Left ventricle myocardium inferior (tissue), 1 donor: ENCODE measurements around the gene PTPRO. TPM values are rescaled to one million over a fixed set of nuclear protein-coding genes. Genes with fewer than 3 reads are reported as not detected.

ENCODE experiments used
- DNase-seq: peaks from one replicate; pipeline ENCODE4 v3.0.0-alpha.2; 2020
- H3K27ac ChIP-seq: fragments of 200-600 bp; replicated peaks from 2 replicates; pipeline ENCODE4 v1.8.0; 2021
- H3K27me3 ChIP-seq: fragments of 200-600 bp; 2 replicates; pipeline ENCODE4 v1.8.0; 2021; ENCODE audit warnings: low read depth
- H3K36me3 ChIP-seq: fragments of 200-600 bp; 2 replicates; pipeline ENCODE4 v1.8.0; 2021
- H3K4me1 ChIP-seq: fragments of 200-600 bp; 2 replicates; pipeline ENCODE4 v1.8.0; 2021
- H3K4me3 ChIP-seq: fragments of 200-600 bp; 2 replicates; pipeline ENCODE4 v1.8.0; 2021; ENCODE audit warnings: mild to moderate bottlenecking, moderate library complexity
- H3K9me3 ChIP-seq: fragments of 200-600 bp; replicated peaks from 2 replicates; pipeline ENCODE4 v1.8.0; 2021
- CTCF ChIP-seq: fragments of 200-600 bp; IDR thresholded peaks from 2 replicates; pipeline ENCODE4 v1.8.0; 2021; ENCODE audit warnings: antibody characterized with exemption, mild to moderate bottlenecking, borderline replicate concordance
- intact Hi-C: fragments of 100-400 bp; cut with micrococcal nuclease; formaldehyde crosslinking; loops from one replicate; pipeline ENCODE4 v1.11.0; 2022
- total RNA-seq: library from RNA; stranded (reverse); fragmentation: NEBNext Ultra II Directional; extraction: Animal tissue kit (Norgen Biotek cat#: 25700); gene quantifications from one replicate; pipeline ENCODE4 v1.2.1, GENCODE V29; 2021
- donor health status: DM: no; HTN: yes; CAD: no; lungs with severe emphysema.

Gene PTPRO
- total RNA-seq, 1 donor from 2014 or later = 0.82 TPM

- TF ChIP-seq CTCF = no peak
- H3K27ac ChIP-seq = no peak overlapping the region
Measured at GRCh38 chr12:15280930-15281329, 41.4 kb upstream of the PTPRO start.

GRCh38 chr12:15289192-15289591 lies 33.1 kb upstream of the PTPRO start:
- TF ChIP-seq CTCF = no peak
- intact Hi-C loops = no loop called here
- Histone ChIP-seq H3K4me1 (no peaks in the 10 kb centered on the region), H3K9me3 (no peaks in the 10 kb centered on the region), H3K27me3 (no peaks in the 10 kb centered on the region), H3K27ac (no peak overlapping the region), H3K36me3 (no peaks in the 10 kb centered on the region), H3K4me3 (no peak overlapping the region)
- DNase-seq = no peak

More at GRCh38 chr12:15280930-15281329, 41.4 kb upstream of the PTPRO start:
- H3K9me3 ChIP-seq = no peaks in the 10 kb centered on the region
- no peaks in the 10 kb centered on the region for H3K36me3 ChIP-seq
- H3K4me3 ChIP-seq = no peak overlapping the region
- intact Hi-C loops = no loop called here
- DNase-seq = no peak
- peaks cover 16% of the 10 kb centered on the region for H3K4me1 ChIP-seq
- H3K27me3 ChIP-seq = peaks cover under 1% of the 10 kb centered on the region

- no peak for TF ChIP-seq CTCF
- DNase-seq = no peak
- Histone ChIP-seq H3K36me3 (no peaks in the 10 kb centered on the region), H3K27me3 (no peaks in the 10 kb centered on the region), H3K27ac (no peak overlapping the region), H3K9me3 (no peaks in the 10 kb centered on the region), H3K4me3 (no peak overlapping the region), H3K4me1 (no peaks in the 10 kb centered on the region)
- intact Hi-C loops = no loop called here
Measured at GRCh38 chr12:15293731-15294130, 28.6 kb upstream of the PTPRO start.

- Histone ChIP-seq H3K9me3 (peaks cover 32% of the 10 kb centered on the region), H3K27ac (no peak overlapping the region), H3K27me3 (no peaks in the 10 kb centered on the region), H3K36me3 (no peaks in the 10 kb centered on the region), H3K4me3 (no peak overlapping the region), H3K4me1 (no peaks in the 10 kb centered on the region)
- no peak for DNase-seq
- TF ChIP-seq CTCF = no peak
- intact Hi-C loops = loop anchor here (10.0 kb wide), 1 partner anchor 195 kb away; no protein-coding TSS in a partner anchor
Measured at GRCh38 chr12:15299947-15300346, 22.4 kb upstream of the PTPRO start.

GRCh38 chr12:15304296-15304695 lies 18.0 kb upstream of the PTPRO start:
- DNase-seq = no peak
- no peaks in the 10 kb centered on the region for H3K36me3 ChIP-seq
- TF ChIP-seq CTCF = no peak
- H3K4me1 ChIP-seq = no peaks in the 10 kb centered on the region
- intact Hi-C loops = loop anchor here (10.0 kb wide), 1 partner anchor 191 kb away; no protein-coding TSS in a partner anchor
- no peak overlapping the region for H3K27ac ChIP-seq
- no peaks in the 10 kb centered on the region for H3K27me3 ChIP-seq
- no peak overlapping the region for H3K4me3 ChIP-seq
- peaks cover 37% of the 10 kb centered on the region for H3K9me3 ChIP-seq
